WERI-Rb-1 (cell line): Measurements from ENCODE around the gene HECTD4.

Experiments used
- DNase-seq: peaks from one replicate; pipeline ENCODE4 v3.0.0-alpha.2; 2020
- H3K27ac ChIP-seq: fragments of 250-450 bp; sonication (Bioruptor Pico); 2 replicates; pipeline ENCODE4 v1.5.1; 2020; ENCODE audit warnings: mild to moderate bottlenecking, moderate library complexity
- H3K27me3 ChIP-seq: fragments of 250-450 bp; sonication (Bioruptor Pico); 2 replicates; pipeline ENCODE4 v1.5.1; 2021; ENCODE audit warnings: mild to moderate bottlenecking, low read depth, moderate library complexity; ENCODE audit not compliant: insufficient read depth, severe bottlenecking
- H3K36me3 ChIP-seq: fragments of 250-450 bp; sonication (Bioruptor Pico); 2 replicates; pipeline ENCODE4 v1.5.1; 2020; ENCODE audit warnings: mild to moderate bottlenecking, moderate library complexity
- H3K4me3 ChIP-seq: 2 replicates; pipeline ENCODE4 v1.5.1; 2011; ENCODE audit warnings: low read depth, mild to moderate bottlenecking, control low read depth, low read length
- H3K9me3 ChIP-seq: fragments of 250-450 bp; sonication (Bioruptor Pico); 2 replicates; pipeline ENCODE4 v1.5.1; 2021; ENCODE audit warnings: mild to moderate bottlenecking, moderate library complexity; ENCODE audit not compliant: severe bottlenecking
- TF ChIP-seq, protein P1 (sequence below): IDR thresholded peaks from 2 replicates; pipeline ENCODE4 v1.5.1; 2011; ENCODE audit warnings: low read depth, mild to moderate bottlenecking, control low read depth, inconsistent platforms, low read length

HECTD4 gene

DNA sequence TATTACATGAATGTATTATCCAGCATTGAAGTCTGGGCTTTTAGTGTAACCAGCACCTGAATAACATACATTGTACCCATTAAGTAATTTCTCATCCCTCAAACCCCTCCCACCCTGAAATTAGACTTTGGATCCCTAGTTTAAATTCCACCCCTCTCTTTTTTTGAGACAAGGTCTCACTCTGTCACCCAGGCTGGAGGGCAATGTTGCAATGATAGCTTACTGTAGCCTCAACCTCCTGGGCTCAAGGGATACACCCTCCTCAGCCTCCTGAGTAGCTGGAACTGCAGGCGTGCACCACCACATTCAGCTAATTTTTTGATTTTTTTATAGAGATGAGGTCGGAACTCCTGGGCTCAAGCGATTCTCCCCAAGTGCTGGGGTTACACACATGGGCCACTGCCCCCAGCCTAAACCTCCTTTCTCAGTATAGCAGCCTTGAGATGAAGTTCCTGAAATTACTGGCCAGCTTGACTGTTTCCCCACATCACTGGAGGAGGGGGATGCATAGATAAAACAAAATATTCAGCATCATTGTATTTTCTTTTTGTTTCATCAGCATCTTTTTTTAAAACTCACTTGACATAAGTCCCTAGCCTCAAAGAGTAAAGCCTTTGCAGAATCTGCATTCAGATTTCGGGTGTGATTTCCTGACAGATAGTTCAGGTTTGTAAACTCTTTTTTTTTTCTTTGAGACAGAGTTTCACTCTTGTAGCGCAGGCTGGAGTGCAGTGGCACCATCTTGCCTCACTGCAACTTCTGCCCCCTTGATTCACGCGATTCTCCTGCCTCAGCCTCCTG is 43.6 kb upstream of the HECTD4 start:
- TF ChIP-seq, protein P1, sequence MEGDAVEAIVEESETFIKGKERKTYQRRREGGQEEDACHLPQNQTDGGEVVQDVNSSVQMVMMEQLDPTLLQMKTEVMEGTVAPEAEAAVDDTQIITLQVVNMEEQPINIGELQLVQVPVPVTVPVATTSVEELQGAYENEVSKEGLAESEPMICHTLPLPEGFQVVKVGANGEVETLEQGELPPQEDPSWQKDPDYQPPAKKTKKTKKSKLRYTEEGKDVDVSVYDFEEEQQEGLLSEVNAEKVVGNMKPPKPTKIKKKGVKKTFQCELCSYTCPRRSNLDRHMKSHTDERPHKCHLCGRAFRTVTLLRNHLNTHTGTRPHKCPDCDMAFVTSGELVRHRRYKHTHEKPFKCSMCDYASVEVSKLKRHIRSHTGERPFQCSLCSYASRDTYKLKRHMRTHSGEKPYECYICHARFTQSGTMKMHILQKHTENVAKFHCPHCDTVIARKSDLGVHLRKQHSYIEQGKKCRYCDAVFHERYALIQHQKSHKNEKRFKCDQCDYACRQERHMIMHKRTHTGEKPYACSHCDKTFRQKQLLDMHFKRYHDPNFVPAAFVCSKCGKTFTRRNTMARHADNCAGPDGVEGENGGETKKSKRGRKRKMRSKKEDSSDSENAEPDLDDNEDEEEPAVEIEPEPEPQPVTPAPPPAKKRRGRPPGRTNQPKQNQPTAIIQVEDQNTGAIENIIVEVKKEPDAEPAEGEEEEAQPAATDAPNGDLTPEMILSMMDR: no peak
- Histone ChIP-seq H3K4me3 (no peak overlapping the region), H3K27ac (no peak overlapping the region), H3K27me3 (no peaks in the 10 kb centered on the region), H3K36me3 (no peaks in the 10 kb centered on the region), H3K9me3 (no peaks in the 10 kb centered on the region)
- DNase-seq: no peak

DNA sequence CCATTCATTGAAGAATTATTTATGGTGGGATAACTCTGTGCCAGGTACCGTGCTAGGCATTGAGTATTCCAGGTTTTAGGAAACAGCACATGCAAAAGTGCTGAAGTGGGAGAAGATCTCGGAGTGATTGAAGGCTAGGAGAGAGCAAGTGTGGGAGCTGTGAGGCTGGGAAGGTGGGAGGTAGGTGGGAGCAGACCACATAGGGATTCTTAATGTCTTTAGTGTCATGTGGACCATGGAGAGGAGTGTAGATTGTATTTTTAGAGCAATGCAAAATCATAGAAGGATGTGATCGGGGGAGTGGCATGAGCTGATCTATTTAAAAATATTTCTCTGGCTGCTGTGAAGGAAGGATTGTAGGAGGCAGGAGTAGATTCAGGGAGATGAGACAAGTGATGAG is 41.9 kb upstream of the HECTD4 start:
- Histone ChIP-seq H3K36me3 (no peaks in the 10 kb centered on the region), H3K27me3 (no peaks in the 10 kb centered on the region), H3K4me3 (no peak overlapping the region), H3K27ac (no peak overlapping the region), H3K9me3 (no peaks in the 10 kb centered on the region)
- TF ChIP-seq, protein P1: no peak
- no peak for DNase-seq

DNA sequence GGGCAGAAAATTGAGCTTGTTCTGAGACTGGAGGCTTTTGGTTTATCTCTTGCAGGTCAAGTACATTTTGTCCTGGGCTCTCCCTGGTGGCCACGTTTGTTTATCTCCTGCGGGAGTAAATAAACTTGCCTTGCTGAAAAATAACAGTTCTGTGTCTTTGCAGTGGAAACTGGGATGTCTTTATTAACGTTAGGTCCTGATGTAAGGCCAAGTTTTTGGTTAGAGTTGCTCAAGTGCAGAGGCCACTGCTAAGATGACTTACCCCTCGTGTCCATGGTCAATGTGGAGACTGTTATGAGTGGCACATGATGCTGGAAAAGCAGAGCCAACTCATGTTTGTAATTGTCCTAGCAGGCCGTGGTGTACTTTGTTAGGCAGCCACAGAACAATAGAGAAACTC is 40.3 kb upstream of the HECTD4 start:
- Histone ChIP-seq H3K27ac (no peak overlapping the region), H3K9me3 (no peaks in the 10 kb centered on the region), H3K4me3 (no peak overlapping the region), H3K36me3 (no peaks in the 10 kb centered on the region), H3K27me3 (no peaks in the 10 kb centered on the region)
- TF ChIP-seq, protein P1: no peak
- DNase-seq: no peak

DNA sequence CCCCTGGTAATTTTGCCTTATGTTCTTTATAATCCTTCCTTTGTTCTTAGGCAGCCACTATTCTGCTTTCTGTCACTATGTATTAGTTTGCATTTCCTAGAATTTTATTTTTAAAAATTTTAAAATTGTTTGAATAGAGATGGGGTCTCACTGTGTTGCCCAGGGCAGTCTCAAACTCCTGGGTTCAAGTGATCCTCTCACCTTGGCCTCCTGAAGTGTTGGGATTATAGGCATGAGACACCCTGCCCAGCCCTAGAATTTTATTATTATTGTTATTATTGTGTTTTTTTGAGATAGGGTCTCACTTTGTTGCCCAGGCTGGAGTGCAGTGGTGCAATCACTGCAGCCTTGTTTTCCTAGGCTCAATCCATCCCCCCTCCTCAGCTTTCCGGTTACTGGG is 39.1 kb upstream of the HECTD4 start:
- Histone ChIP-seq H3K36me3 (no peaks in the 10 kb centered on the region), H3K9me3 (no peaks in the 10 kb centered on the region), H3K4me3 (no peak overlapping the region), H3K27me3 (no peaks in the 10 kb centered on the region), H3K27ac (no peak overlapping the region)
- TF ChIP-seq, protein P1: no peak
- DNase-seq: no peak

DNA sequence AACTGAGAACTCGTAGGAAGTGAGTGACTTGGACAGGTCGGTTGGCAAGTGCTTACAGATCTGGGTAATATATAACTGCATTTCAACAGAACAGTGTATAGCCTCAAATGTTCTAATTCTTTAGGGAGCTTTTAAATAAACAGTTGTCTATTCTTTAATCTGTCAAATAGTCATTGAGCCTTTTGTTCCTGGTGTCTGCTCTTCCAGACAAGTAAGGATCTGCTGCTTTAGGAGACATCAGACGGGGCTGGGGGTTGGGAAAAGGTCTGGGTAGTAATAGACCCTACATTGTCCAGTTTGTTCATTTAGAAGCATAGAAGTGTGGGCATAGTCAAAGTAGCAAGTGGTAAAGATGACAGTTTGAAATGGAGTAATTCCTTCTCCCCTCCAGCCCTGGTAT is 38.5 kb upstream of the HECTD4 start:
- Histone ChIP-seq H3K4me3 (no peak overlapping the region), H3K9me3 (no peaks in the 10 kb centered on the region), H3K36me3 (no peaks in the 10 kb centered on the region)

More for the DNA sequence above, 38.5 kb upstream of the HECTD4 start:
- Histone ChIP-seq H3K27me3 (no peaks in the 10 kb centered on the region), H3K27ac (no peak overlapping the region)
- TF ChIP-seq, protein P1: no peak
- DNase-seq: no peak
